Measurements from ENCODE around the gene ZC3H15.

Gene ZC3H15

DNA sequence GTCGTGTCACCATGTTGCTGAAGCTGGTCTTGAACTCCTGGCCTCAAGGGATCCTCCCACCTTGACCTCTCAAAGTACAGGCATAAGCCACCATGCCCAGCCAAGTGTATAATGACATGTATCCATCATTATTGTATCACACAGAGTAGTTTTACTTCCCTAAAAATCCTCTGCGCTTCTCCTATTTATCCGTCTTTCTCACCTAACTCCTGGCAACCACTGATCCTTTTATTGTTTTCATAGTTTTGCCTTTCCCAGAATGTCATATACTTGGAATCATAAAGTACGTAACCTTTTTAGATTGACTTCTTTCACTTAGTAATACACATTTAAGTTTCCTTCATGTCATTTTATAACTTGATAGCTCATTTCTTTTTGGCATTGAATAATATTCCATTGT lies 51.0 kb downstream of the ZC3H15 start:
- TF ChIP-seq, protein P1, sequence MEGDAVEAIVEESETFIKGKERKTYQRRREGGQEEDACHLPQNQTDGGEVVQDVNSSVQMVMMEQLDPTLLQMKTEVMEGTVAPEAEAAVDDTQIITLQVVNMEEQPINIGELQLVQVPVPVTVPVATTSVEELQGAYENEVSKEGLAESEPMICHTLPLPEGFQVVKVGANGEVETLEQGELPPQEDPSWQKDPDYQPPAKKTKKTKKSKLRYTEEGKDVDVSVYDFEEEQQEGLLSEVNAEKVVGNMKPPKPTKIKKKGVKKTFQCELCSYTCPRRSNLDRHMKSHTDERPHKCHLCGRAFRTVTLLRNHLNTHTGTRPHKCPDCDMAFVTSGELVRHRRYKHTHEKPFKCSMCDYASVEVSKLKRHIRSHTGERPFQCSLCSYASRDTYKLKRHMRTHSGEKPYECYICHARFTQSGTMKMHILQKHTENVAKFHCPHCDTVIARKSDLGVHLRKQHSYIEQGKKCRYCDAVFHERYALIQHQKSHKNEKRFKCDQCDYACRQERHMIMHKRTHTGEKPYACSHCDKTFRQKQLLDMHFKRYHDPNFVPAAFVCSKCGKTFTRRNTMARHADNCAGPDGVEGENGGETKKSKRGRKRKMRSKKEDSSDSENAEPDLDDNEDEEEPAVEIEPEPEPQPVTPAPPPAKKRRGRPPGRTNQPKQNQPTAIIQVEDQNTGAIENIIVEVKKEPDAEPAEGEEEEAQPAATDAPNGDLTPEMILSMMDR (IDR thresholded peaks at IDR 0.05; ENCODE audit: low read depth, low read length), result no peak

DNA sequence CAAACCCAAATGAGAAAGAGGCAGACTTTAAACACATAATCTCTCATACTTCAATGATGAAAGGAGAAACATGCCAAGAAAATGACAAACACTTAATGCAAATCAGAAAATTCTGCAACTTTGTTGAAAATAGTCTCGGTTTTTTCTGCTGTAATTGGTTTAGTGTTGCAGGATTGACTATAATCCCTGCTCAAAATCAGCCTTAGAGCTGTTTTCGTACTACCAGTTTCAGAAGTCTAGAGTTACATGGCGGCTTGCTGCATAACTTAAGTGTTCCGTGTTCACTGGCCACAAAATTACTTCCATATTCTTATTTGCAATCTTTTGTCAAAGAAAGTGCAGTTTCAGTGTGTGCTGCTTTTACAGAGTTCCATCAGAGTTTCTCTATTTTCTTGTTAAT lies 54.9 kb downstream of the ZC3H15 start:
- DNase-seq (ENCODE audit: low read depth, low spot score), result no peak
- no peak overlapping the region for H3K4me3 ChIP-seq (ENCODE audit: low read depth, low read length)
- TF ChIP-seq, protein P1 (IDR thresholded peaks at IDR 0.05; ENCODE audit: low read depth, low read length), result no peak
- in situ Hi-C loops (cut with HindIII; ENCODE audit: low sequenced_read_pairs), result no loop called here

More for the DNA sequence above, 51.0 kb downstream of the ZC3H15 start:
- in situ Hi-C loops (cut with HindIII; ENCODE audit: low sequenced_read_pairs), result no loop called here
- no peak overlapping the region for H3K4me3 ChIP-seq (ENCODE audit: low read depth, low read length)
- DNase-seq (ENCODE audit: low read depth, low spot score), result no peak

DNA sequence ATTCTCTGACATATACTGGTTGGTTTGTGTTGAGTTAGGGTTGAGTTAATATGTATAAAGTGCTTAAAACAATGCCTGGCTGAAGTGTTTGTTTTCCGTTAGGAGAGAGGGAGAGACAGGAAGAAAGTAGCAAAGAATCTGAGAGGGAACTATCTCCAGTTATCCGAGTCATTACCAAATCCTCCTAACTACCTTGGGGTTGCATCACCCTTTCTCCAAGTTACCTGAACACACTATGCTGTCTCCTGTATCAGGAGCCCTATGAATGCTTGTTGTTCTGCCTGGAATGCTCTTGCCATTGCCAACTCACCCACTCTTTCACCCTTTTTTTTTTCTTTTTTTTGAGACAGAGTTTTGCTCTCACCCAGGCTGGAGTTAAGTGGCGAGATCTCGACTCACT lies 55.9 kb downstream of the ZC3H15 start:
- no peak for DNase-seq (ENCODE audit: low read depth, low spot score)
- H3K4me3 ChIP-seq (ENCODE audit: low read depth, low read length), result no peak overlapping the region
- TF ChIP-seq, protein P1 (IDR thresholded peaks at IDR 0.05; ENCODE audit: low read depth, low read length), result no peak
- in situ Hi-C loops (cut with HindIII; ENCODE audit: low sequenced_read_pairs), result no loop called here

DNA sequence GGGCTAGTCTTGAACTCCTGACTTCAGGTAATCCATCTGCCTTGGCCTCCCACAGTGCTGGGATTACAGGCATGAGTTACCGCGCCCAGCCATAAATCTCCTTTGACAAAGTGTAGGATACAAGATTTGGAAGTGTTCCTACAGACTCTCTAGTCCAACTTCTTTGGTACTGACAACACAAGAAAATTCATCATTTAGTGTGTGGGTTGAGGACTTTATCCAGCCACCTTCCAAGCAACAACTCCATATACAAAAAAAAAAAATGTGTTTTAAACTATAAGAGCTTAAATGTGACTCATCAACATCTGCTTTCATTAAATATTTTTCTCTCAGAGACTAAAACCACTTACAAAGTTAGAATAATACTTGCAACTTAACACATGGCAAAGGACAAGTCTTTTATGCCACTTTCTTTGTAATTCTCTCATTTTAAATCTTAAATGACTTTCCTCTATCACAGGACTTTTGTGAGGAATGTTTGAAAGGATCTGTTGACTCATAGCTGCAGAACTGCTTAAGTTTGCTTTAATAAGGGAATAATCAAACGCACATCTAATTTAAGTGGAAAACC lies 57.6 kb downstream of the ZC3H15 start:
- in situ Hi-C loops (cut with HindIII; ENCODE audit: low sequenced_read_pairs), result no loop called here
- H3K4me3 ChIP-seq (ENCODE audit: low read depth, low read length), result no peak overlapping the region
- DNase-seq (ENCODE audit: low read depth, low spot score), result peak; percentile 86
- TF ChIP-seq, protein P1 (IDR thresholded peaks at IDR 0.05; ENCODE audit: low read depth, low read length), result no peak

DNA sequence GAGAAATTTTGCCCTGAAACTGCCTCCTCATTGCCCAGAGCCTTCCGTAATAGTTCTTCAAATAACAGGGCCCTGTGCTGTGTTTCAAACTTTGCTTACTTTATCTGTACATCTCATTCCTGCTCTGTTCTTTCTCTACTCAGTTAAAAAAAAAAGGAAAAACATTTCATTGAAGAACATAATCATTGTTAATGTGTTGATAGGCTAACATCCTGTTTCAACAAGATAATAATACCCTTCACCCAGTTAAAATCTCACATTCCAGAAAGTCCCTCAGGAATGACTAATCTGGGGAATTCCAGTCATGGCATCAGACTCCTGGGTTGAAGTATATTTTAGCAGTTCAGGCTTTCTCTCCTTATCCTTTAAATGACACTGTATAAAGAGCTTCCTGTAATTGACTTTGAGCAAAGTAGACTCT lies 58.2 kb downstream of the ZC3H15 start:
- no peak overlapping the region for H3K4me3 ChIP-seq (ENCODE audit: low read depth, low read length)
- DNase-seq (ENCODE audit: low read depth, low spot score), result peak; percentile 88
- in situ Hi-C loops (cut with HindIII; ENCODE audit: low sequenced_read_pairs), result no loop called here
- TF ChIP-seq, protein P1 (IDR thresholded peaks at IDR 0.05; ENCODE audit: low read depth, low read length), result no peak

DNA sequence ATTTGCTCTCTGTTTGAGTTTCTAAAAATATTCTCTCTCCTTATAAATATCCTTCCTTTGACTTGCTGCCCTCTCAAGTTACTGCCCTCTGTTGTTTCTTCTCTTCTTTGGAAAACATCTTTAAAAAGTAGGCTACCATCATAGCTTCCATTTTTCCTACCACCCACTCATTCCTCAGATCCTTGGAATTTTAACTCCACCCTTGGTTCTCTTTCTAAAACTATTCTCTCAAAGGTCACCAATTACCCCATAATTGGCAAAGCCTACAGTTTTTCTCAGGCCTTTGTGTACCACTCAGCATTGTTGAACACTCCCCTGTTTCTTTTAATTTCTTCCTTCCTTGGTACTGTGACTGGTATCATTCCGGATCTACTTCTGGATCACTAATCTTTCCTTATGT lies 60.8 kb downstream of the ZC3H15 start:
- H3K4me3 ChIP-seq (ENCODE audit: low read depth, low read length), result no peak overlapping the region
- TF ChIP-seq, protein P1 (IDR thresholded peaks at IDR 0.05; ENCODE audit: low read depth, low read length), result no peak
- in situ Hi-C loops (cut with HindIII; ENCODE audit: low sequenced_read_pairs), result no loop called here
- no peak for DNase-seq (ENCODE audit: low read depth, low spot score)

All from astrocyte of the spinal cord (primary cell).